Effector memory CD4-positive, alpha-beta T cell (primary cell): ENCODE measurements around the gene LDHAL6A.

Source experiments
- DNase-seq, 3 donors: peaks; one replicate each; pipeline ENCODE4 v3.0.0-alpha.2; 2020
- H3K27ac ChIP-seq: 2 replicates; pipeline ENCODE4 v1.7.0; 2013; ENCODE audit warnings: mild to moderate bottlenecking, low read length, moderate library complexity; ENCODE audit not compliant: insufficient read depth, poor library complexity, severe bottlenecking
- H3K27me3 ChIP-seq: replicated peaks from 2 replicates; pipeline ENCODE4 v1.7.0; 2013; ENCODE audit warnings: mild to moderate bottlenecking, low read length; ENCODE audit not compliant: insufficient read depth, control insufficient read depth, poor library complexity, severe bottlenecking
- H3K36me3 ChIP-seq: 2 replicates; pipeline ENCODE4 v1.7.0; 2013; ENCODE audit warnings: mild to moderate bottlenecking, low read length, moderate library complexity; ENCODE audit not compliant: control insufficient read depth, insufficient read depth
- H3K4me1 ChIP-seq: 2 replicates; pipeline ENCODE4 v1.7.0; 2013; ENCODE audit warnings: low read length, mild to moderate bottlenecking; ENCODE audit not compliant: control insufficient read depth, insufficient read depth, poor library complexity, severe bottlenecking
- H3K4me3 ChIP-seq: 2 replicates; pipeline ENCODE4 v1.7.0; 2013; ENCODE audit warnings: low read length, low read depth, mild to moderate bottlenecking; ENCODE audit not compliant: insufficient read depth, poor library complexity, severe bottlenecking
- H3K9me3 ChIP-seq: 2 replicates; pipeline ENCODE4 v1.7.0; 2013; ENCODE audit warnings: mild to moderate bottlenecking, low read length, moderate library complexity; ENCODE audit not compliant: control insufficient read depth

The LDHAL6A gene

GRCh38 chr11:18452927-18453326, 2.7 kb upstream of the LDHAL6A start:
- no peaks in the 10 kb centered on the region for H3K27me3 ChIP-seq
- H3K9me3 ChIP-seq, result no peaks in the 10 kb centered on the region
- no peak overlapping the region for H3K4me3 ChIP-seq
- no peak overlapping the region for H3K27ac ChIP-seq
- no peaks in the 10 kb centered on the region for H3K36me3 ChIP-seq
- no peak for DNase-seq
- no peaks in the 10 kb centered on the region for H3K4me1 ChIP-seq

- no peak for DNase-seq
- H3K36me3 ChIP-seq, result no peaks in the 10 kb centered on the region
Observed at GRCh38 chr11:18457450-18457849, 1.8 kb downstream of the LDHAL6A start.

DNA sequence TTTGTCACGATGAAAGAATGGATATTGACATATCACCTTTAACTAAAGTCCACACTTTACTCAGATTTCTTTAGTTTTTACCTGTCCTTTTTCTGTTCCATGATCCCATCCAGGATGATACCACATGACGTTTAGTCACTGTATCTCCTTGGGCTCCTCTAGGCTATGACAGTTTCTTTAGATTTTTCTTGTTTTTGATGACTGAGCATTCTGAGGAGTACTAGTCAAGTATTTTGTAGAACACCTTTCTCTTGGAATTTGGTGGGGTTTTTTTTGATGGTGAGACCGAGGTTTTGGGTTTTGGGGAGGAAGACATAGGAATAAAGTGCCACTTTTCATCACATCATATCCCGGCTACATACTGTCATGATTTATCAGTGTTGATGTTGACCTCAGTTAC, 4.0 kb downstream of the LDHAL6A start:
- Histone ChIP-seq H3K36me3 (no peaks in the 10 kb centered on the region), H3K4me3 (no peak overlapping the region), H3K27ac (no peak overlapping the region), H3K27me3 (no peaks in the 10 kb centered on the region), H3K4me1 (no peaks in the 10 kb centered on the region), H3K9me3 (no peaks in the 10 kb centered on the region)
- no peak for DNase-seq

More at GRCh38 chr11:18457450-18457849, 1.8 kb downstream of the LDHAL6A start:
- H3K9me3 ChIP-seq, result no peaks in the 10 kb centered on the region
- H3K27me3 ChIP-seq, result no peaks in the 10 kb centered on the region
- no peaks in the 10 kb centered on the region for H3K4me1 ChIP-seq
- H3K27ac ChIP-seq, result no peak overlapping the region
- no peak overlapping the region for H3K4me3 ChIP-seq

- Histone ChIP-seq H3K4me1 (no peaks in the 10 kb centered on the region), H3K4me3 (no peak overlapping the region), H3K9me3 (no peaks in the 10 kb centered on the region), H3K27me3 (no peaks in the 10 kb centered on the region), H3K36me3 (no peaks in the 10 kb centered on the region), H3K27ac (no peak overlapping the region)
- DNase-seq, result no peak
Observed at GRCh38 chr11:18461909-18462308, 6.3 kb downstream of the LDHAL6A start.

DNA sequence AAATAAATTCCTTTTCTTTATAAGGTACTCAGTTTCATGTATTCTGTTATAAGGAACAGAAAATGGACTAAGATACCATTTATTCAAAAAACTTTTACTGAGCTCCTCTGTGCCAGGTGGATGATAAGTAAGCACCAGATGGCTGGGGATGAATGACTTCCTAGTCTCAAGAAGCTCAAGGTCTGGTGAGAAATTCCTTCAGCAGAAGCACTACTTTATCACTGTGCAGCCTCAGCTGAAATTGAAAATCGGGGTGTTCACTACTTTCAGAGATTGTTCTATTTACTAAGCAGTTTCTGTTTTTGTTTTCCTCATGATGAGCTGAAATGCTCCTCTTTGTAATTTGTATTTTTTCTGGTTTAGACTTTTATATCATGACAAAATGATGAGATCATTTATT, 7.8 kb downstream of the LDHAL6A start:
- Histone ChIP-seq H3K4me1 (no peaks in the 10 kb centered on the region), H3K36me3 (no peaks in the 10 kb centered on the region)
- DNase-seq, result no peak

GRCh38 chr11:18466402-18466801, 10.7 kb downstream of the LDHAL6A start:
- Histone ChIP-seq H3K36me3 (no peaks in the 10 kb centered on the region), H3K9me3 (no peaks in the 10 kb centered on the region), H3K27ac (no peak overlapping the region), H3K4me1 (no peaks in the 10 kb centered on the region), H3K4me3 (no peak overlapping the region), H3K27me3 (no peaks in the 10 kb centered on the region)
- DNase-seq, result no peak

More for the DNA sequence above, 7.8 kb downstream of the LDHAL6A start:
- Histone ChIP-seq H3K4me3 (no peak overlapping the region), H3K27me3 (no peaks in the 10 kb centered on the region), H3K9me3 (no peaks in the 10 kb centered on the region), H3K27ac (no peak overlapping the region)

GRCh38 chr11:18468059-18468458, 12.4 kb downstream of the LDHAL6A start:
- Histone ChIP-seq H3K4me1 (no peaks in the 10 kb centered on the region), H3K27me3 (no peaks in the 10 kb centered on the region), H3K4me3 (no peak overlapping the region), H3K36me3 (no peaks in the 10 kb centered on the region), H3K27ac (no peak overlapping the region), H3K9me3 (no peaks in the 10 kb centered on the region)
- DNase-seq, result no peak

- H3K4me3 ChIP-seq, result no peak overlapping the region
- no peaks in the 10 kb centered on the region for H3K9me3 ChIP-seq
- no peaks in the 10 kb centered on the region for H3K27me3 ChIP-seq
- no peak overlapping the region for H3K27ac ChIP-seq
- H3K36me3 ChIP-seq, result no peaks in the 10 kb centered on the region
- H3K4me1 ChIP-seq, result no peaks in the 10 kb centered on the region
- no peak for DNase-seq
Observed at GRCh38 chr11:18468961-18469360, 13.3 kb downstream of the LDHAL6A start.

DNA sequence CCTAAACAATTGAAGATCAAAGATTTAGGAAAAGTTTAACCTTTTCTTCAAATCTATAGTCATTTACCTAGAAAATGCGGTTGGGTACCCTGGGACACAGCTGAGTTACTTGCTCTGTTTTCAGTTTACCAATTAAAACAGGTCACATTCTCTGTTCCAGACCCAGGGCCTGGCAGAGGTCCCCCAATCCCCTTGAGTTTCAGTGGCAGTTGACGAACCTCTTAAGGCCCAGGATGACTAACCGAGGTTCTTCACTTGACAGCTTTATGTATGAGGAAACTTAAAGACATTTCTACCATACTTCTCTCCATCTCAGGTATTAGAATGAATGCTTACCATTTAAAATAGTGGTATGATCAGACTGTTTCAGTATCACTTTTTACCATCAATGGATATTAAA, 16.3 kb downstream of the LDHAL6A start:
- DNase-seq, result no peak
- Histone ChIP-seq H3K4me3 (no peak overlapping the region), H3K9me3 (no peaks in the 10 kb centered on the region), H3K27me3 (no peaks in the 10 kb centered on the region), H3K36me3 (peaks cover 15% of the 10 kb centered on the region), H3K4me1 (no peaks in the 10 kb centered on the region), H3K27ac (no peak overlapping the region)

DNA sequence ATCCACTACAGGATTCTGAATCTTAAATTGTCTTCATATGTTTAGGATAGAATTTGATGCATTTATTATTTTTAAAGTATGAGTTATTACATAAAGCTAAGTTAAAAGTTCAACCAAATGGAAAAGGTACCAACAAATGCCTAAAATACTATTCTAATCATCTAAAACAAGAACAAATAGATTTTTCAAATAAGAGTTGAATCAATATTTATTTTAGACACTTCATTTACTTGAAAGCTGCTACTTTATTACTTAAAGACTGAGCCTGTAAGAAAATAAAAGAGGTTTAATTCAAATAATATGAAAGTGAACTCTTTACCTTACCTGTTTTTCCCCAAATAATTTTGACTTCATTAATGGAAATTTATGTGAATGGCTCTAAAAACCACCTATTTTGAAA, 16.9 kb downstream of the LDHAL6A start:
- Histone ChIP-seq H3K9me3 (no peaks in the 10 kb centered on the region), H3K36me3 (peaks cover 16% of the 10 kb centered on the region), H3K4me3 (no peak overlapping the region), H3K4me1 (no peaks in the 10 kb centered on the region), H3K27me3 (no peaks in the 10 kb centered on the region), H3K27ac (no peak overlapping the region)
- no peak for DNase-seq

DNA sequence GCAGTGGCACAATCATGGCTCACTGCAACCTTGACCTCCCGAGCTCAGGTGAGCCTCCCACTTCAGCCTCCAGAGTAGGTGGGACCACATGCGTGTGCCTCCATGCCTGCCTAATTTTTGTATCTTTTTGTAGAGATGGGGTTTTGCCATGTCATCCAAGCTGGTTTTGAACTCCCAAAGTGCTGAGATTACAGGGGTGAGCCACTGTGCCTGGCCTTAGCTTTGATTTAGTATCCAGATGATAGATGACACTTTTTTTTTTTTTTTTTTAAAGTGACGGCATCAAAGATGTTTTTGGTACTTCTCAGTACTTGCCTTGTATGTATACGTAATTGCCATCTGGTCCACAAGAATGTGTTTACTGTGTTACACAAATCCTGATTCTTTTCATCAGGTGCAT, 23.4 kb downstream of the LDHAL6A start:
- no peak for DNase-seq
- Histone ChIP-seq H3K36me3 (peaks cover 57% of the 10 kb centered on the region), H3K4me1 (no peaks in the 10 kb centered on the region), H3K27me3 (no peaks in the 10 kb centered on the region), H3K9me3 (no peaks in the 10 kb centered on the region), H3K27ac (no peak overlapping the region), H3K4me3 (no peak overlapping the region)
